GM19372 (cell line): ENCODE results near the gene FADS1.

Source experiments
- ATAC-seq: cut with Tn5 transposase; IDR thresholded peaks from one replicate; pipeline ENCODE4 v1.9.1; 2021; ENCODE audit warnings: mild to moderate bottlenecking, low read depth, moderate library complexity; ENCODE audit not compliant: unreplicated experiment

Gene FADS1

GRCh38 chr11:61766353-61766841 lies 50.4 kb downstream of the FADS1 start:
- no peak for ATAC-seq

DNA sequence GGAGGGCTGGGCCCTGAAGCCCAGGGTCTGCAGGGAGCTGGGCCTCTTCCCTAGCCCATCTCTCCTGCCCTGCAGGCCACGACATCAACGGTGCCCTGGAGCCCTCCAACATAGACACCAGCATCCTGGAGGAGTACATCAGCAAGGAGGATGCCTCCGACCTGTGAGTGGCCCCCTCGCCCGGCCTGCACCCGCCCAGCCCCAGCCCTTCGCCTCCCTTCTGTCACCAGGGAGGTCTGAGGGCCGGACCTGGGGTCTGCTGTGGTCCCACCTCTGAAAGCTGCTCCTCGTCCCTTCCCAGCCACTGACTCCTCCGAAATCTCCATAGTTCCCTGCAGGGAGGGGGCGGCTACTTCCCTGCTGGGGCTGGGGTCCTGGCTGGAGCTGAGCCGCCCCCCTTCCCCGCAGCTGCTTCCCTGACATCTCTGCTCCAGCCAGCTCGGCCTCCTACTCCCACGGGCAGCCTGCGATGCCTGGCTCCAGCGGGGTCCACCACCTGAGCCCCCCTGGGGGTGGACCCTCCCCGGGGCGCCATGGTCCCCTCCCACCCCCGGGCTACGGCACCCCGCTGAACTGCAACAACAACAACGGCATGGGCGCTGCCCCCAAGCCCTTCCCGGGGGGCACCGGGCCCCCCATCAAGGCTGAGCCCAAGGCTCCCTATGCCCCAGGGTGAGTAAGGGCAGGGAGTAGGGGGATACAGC lies 51.1 kb downstream of the FADS1 start:
- no peak for ATAC-seq

DNA sequence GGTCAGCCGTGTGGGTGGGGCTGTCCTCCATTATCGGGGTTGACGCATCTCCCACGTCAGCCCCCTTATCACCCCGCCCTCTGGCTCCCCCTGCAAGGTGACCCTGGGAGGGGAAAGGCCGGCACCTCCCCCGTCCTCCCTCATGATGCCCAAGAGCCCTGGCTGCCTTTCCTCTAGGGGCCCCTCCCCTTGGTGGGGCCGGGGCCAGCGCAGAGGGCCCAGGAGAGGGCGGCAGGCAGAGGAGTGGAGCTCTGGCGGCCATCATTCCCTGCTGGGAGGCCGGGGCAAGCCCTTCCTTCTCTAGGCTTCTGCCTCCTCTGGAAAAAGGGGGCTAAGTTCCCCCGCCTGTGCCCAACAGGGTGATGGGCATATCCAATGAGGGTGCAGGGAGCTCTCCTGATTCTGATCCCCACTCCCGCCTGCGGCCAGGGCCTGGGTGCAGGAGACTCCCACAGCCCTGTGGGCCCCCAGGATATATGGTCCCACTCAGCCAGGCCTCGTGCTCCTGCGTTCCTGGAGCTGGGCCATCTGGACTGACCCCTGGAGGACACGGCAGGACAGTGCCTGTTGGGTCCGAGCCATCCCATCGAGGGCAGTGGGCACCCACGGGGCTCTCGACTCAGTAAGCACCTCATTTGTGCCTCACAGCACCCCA lies 52.1 kb downstream of the FADS1 start:
- no peak for ATAC-seq

DNA sequence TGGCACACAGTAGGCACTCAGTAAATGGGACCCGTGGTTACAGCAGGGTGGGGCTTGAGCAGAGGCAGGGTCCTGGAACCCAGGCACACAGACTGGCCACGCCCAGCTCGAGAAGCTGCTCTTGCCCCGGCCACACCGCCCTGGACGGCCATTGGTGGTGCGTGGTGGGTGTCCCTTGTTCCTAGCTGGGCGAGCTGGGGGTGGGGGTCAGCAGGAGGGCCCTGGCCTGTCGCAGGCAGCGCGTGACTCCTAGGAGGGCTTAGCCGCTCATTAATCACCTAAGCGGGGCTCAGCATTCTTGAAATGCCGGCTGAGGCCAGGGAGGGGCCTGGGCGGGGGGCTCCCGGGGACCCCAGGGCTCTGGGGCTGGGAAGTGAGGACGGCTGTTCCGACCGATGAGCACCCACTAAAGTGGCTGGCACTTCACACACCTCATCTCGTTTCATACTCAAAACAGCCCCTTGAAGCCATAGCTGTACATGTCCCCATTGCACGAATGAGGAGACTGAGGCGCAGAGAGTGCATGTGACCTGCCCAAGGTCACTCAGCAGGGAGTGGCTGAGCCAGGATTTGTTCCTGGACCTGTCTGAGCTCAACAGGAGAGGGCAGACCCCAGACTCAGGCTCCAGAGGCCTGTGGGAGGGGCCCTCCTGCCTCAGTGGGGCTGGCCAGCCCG lies 52.7 kb downstream of the FADS1 start:
- no peak for ATAC-seq

GRCh38 chr11:61762798-61763197 lies 54.0 kb downstream of the FADS1 start:
- no peak for ATAC-seq

DNA sequence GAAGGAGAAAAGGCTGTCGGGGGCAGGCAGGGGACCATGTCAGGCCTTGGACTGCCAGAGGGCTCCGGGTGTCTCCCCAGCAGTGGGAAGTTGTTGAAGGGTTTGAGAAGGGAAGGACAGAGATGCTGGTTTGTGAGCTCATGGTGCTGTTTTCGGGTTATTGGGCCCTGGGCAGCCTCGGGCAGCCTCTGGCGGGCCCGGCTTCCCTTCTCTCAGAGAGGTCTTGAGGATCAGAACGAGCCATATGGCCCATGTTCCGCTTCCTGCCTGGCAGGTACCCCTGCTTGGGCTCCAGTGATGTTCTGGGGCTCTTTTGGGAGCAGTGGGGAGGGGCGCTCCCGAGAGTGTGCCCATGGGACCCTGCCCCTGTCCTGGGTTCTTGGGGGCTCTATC lies 54.6 kb downstream of the FADS1 start:
- no peak for ATAC-seq

DNA sequence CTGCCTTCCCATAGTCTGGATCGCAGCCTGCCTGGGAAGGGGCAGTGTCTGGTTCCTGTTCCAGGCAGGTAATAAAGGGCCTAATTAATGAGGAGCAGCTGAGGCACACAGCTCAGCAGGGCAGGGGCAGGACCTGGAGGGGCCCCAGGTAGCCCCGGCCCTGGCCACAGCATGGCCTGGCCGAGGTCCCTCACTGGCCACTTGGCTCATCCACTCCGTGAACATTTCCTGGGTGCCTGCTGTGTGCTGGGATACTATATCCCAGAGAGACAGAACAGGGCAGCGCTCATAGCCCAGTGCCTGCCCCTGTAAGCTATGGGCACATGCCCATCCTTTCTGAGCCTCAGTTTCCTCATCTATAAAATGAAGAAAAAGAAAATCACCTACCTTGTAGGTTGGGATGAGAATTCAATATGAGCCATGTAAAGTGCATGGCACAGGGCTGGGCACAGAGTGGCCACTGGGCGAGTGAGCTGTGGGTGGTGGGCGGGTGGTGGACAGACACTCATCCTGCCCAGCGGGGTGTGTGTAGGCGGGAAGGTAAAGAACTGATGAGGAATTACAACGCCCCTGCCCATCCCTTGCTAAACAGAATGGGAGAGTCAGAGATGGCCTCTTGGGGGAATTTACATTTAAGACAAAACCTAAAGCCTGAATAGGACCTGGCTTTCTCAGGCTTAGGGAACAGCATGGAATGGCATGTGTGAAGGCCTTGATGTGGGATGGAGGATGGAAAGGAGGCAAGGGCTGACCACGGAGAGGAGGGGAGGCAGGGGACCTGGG lies 55.2 kb downstream of the FADS1 start:
- ATAC-seq, result no peak

DNA sequence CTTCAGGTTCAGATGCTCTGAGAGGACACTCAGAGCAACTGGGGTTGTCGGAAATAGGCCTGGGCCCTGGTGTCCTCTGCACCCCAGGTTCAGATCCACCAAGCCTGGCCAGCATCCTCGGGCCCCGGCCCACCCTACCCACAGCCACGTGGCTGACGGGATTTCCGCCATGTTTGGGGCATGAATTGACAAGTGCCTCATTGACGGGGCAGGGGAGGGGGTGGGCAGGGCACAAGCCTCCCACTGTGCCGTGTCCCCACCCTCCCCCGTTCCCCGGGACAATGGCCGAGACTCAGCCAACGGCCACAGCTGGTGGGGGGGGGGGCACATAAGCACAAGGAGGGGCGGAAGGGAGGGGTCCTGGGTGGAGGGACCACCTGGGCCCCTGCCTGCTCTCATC lies 55.9 kb downstream of the FADS1 start:
- ATAC-seq, result no peak

GRCh38 chr11:61757213-61757862 lies 59.5 kb downstream of the FADS1 start:
- no peak for ATAC-seq

GRCh38 chr11:61756452-61757212 lies 60.2 kb downstream of the FADS1 start:
- ATAC-seq, result no peak

DNA sequence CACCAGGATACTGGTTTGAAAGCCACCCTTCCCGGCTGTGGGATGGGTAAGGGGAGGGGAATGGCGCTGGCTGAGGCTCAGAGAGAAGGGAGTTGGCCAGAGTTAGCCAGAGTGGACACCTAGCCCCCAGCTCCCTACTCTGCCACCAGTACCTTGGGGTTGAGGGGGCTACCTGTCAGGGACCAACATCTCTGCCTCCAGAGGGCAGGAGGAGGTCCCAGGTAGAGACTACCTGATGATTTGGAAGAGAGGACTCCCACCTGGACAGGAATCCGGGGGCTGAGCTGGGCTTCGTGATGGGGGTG lies 60.7 kb downstream of the FADS1 start:
- no peak for ATAC-seq

DNA sequence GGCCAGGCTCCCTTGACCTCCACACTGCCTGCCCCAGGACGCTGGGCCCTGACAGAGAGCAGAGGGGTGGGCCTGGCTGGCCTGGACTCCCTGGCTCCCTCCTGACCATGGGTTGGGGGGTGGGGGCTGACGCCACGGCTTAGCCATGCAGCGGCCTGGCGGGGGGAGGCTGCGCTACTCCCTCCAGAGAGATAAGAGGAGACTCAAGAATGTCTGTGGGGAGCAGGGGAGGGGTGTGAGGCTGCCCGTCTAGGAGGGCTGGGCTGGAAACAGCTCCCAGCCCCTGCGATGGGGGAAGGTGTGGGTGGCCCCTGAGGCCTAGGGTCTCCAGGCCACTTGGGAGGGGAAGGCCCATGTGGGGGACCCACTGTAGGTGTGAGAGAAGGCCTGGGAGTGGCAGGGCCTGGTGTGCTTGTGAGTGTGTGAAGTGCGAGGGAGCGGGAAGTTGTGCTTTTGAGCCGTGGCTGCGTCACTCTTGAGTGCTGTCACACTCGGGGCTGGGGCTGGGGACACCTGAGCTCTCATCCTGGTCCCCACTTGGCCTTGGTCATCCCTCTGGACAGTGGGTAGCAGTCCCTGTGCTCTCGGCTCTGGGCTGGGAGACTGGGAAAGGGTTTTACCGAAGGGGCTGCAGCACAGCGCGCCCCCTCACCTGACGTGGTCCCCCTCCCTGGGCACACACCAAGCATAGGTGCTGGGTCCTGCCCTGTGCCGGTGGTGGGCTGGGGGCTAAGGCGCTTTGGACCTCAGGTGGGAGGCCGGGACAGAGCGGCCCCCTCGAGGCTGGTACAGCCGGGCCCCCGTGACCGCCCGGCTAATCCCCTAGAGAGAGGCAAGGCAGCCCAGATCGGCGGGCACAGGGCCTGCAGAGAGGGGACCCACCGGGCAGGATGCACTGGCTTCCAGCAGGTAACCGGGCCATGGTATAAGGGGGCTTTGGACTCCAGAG lies 62.0 kb downstream of the FADS1 start:
- no peak for ATAC-seq

DNA sequence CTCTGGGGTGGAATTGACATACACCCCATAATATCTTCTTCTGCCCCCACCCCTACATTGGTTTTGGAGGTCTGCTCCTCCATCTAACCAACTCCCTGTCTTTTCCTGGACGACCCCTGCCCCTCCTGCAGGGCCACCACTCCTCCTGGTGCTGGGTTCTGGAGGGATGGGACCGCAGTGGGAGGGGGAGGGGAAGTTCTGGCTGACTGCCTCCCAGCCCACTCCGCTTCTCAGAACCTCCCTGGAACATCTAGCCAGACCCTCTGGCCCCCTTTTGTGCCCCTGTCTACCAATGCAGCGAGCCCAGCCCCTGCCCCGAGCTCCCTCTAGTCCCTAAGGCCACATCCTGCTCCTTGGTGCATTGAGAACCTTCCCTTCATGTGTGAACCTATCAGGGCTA lies 63.1 kb downstream of the FADS1 start:
- no peak for ATAC-seq

- no peak for ATAC-seq
These were observed 63.8 kb downstream of the FADS1 start for GRCh38 chr11:61752925-61753521.

DNA sequence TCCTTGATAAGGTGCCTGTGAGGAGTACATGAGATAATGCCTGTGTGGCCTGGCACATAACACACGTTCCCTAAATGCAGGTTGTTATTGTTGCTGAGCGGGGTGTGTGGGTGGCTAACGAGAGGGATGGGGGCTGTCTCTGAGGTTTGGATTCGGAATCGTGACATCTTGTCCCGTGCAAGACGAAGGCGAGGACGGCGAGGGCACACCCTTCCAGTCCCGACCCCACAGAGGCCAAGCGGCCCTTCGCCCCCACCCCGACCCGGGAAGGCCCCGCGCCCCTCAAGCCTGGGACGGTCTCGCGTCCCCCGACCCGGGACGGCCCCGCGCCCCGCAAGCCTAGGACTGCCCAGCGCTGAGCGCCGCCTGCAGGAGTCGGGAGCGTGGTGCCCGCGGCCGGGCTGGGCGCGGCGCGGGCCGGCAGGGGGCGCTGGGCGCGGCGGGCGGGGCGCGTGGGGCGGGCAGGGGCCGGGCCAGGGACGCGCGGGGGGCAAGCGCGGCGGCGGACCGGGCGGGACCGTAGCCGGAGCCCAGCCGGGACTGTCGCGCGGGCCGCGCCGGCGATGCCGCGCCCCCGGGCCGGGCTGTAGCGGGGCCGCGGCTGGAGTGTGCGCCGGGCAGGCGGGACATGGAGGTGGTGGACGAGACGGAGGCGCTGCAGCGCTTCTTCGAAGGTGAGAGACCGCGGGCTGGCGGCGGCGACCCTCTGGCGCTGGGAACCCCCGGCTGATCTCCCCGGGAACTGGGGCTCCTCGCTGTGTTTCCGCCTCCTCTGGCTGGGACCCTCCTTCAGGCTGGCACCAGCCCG lies 64.5 kb downstream of the FADS1 start, which contains the start of gene MYRF:
MYRF (plus strand) TSS at position 520 of the 808 bp plus-strand sequence; CDS start at position 629, 109 bp downstream.
- ATAC-seq, result no peak

DNA sequence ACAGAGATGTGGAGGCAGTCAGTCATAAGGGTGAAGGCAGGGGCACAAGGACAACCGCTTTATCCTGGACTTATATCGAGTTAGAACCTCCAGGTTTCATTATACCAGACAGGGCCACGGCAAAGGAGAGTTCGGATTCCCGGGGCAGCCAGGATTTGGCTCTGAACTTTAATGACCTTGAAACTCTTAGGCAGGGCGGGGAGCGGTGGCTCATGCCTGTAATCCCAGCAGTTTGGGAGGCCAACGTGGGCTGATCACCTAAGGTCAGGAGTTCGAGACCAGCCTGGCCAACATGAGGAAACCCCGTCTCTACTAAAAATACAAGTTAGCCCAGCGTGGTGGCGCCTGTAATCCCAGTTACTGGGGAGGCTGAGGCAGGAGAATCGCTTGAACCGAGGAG lies 65.4 kb downstream of the FADS1 start:
- ATAC-seq, result no peak

- ATAC-seq, result no peak
These were observed 66.1 kb downstream of the FADS1 start for GRCh38 chr11:61750631-61751273.
